H1 (cell line): ENCODE measurements around the gene PPM1L. TPM values are rescaled to one million over a fixed set of nuclear protein-coding genes. Genes with fewer than 3 reads are reported as not detected.

Source experiments
- CTCF ChIA-PET: fragments of 300-600 bp; sonication (Branson Sonifier 250); formaldehyde crosslinking; loops from one replicate; lab custom pipeline; 2021; ENCODE audit not compliant: partially characterized antibody; lab: Charles Lee
- POLR2A ChIA-PET: fragments of 300-600 bp; sonication (Branson Sonifier 250); formaldehyde crosslinking; loops from one replicate; lab custom pipeline; 2021; ENCODE audit warnings: inconsistent platforms; ENCODE audit not compliant: partially characterized antibody; lab: Charles Lee
- DNase-seq, 2 experiments: peaks; one replicate each; pipeline versions ENCODE4 v3.0.0 to v3.0.0-alpha.2; 2010 to 2022; ENCODE audit warnings: low spot score in 2 of 2, low read depth in 1 of 2, mixed read lengths in 1 of 2
- FAIRE-seq: peaks from 2 replicates; lab custom pipeline; 2011; peaks lifted over from hg19 to GRCh38; lab: Jason Lieb, UNC
- H2AFZ ChIP-seq: 2 replicates; pipeline ENCODE4 v1.8.1; 2012; ENCODE audit warnings: low read length, inconsistent platforms
- H2AK5ac ChIP-seq: 2 replicates; pipeline ENCODE4 v1.6.1; 2013; ENCODE audit warnings: low read depth, low read length
- H2BK120ac ChIP-seq: replicated peaks from 2 replicates; pipeline ENCODE3; 2013; ENCODE audit warnings: low read depth, low read length, inconsistent platforms
- H2BK12ac ChIP-seq: 2 replicates; pipeline ENCODE4 v1.6.1; 2013; ENCODE audit warnings: low read depth, low read length
- H2BK15ac ChIP-seq: 2 replicates; pipeline ENCODE4 v1.6.1; 2013; ENCODE audit warnings: low read length
- H2BK20ac ChIP-seq: 2 replicates; pipeline ENCODE4 v1.6.1; 2013; ENCODE audit warnings: low read length
- H2BK5ac ChIP-seq: 2 replicates; pipeline ENCODE4 v1.6.1; 2013; ENCODE audit warnings: low read depth, low read length
- H3K14ac ChIP-seq: 2 replicates; pipeline ENCODE4 v1.6.1; 2013; ENCODE audit warnings: inconsistent platforms; ENCODE audit not compliant: insufficient read length
- H3K18ac ChIP-seq: 2 replicates; pipeline ENCODE4 v1.6.1; 2013; ENCODE audit warnings: low read length; ENCODE audit errors: extremely low read depth
- H3K23ac ChIP-seq: 2 replicates; pipeline ENCODE4 v1.6.1; 2013; ENCODE audit warnings: inconsistent platforms; ENCODE audit not compliant: insufficient read length
- H3K23me2 ChIP-seq: 2 replicates; pipeline ENCODE4 v1.6.1; 2013; ENCODE audit warnings: low read depth, low read length
- H3K27ac ChIP-seq: 2 replicates; pipeline ENCODE4 v1.6.1; 2011; ENCODE audit warnings: low read depth, low read length, inconsistent platforms
- H3K27me3 ChIP-seq, 4 experiments: replicated peaks in 1 of 4; 1 replicate in 1 of 4; 2 replicates in 3 of 4; pipeline versions ENCODE4 v1.6.1 to v1.8.1; 2011 to 2013; ENCODE audit warnings: low read length in 3 of 4, mild to moderate bottlenecking in 3 of 4, inconsistent platforms in 2 of 4, mixed read lengths in 2 of 4, moderate library complexity in 1 of 4; ENCODE audit not compliant: control insufficient read depth in 3 of 4, insufficient read depth in 3 of 4; ENCODE audit errors: extremely low read depth in 1 of 4
- H3K36me3 ChIP-seq, 4 experiments: 2 replicates each; pipeline versions ENCODE4 v1.6.1 to v1.8.1; 2011 to 2013; ENCODE audit warnings: mild to moderate bottlenecking in 4 of 4, low read length in 3 of 4, moderate library complexity in 2 of 4, control low read depth in 1 of 4, inconsistent platforms in 1 of 4; ENCODE audit not compliant: insufficient read depth in 4 of 4, control insufficient read depth in 2 of 4
- H3K4ac ChIP-seq: replicated peaks from 2 replicates; pipeline ENCODE3; 2013; ENCODE audit warnings: low read length, low read depth, mixed read lengths, inconsistent platforms; ENCODE audit not compliant: insufficient read length
- H3K4me1 ChIP-seq, 4 experiments: replicated peaks in 1 of 4; 1 replicate in 1 of 4; 2 replicates in 3 of 4; pipeline versions ENCODE4 v1.6.1 to v1.8.1; 2011 to 2013; ENCODE audit warnings: low read length in 3 of 4, inconsistent platforms in 2 of 4, mixed read lengths in 1 of 4; ENCODE audit not compliant: insufficient read depth in 4 of 4, control insufficient read depth in 3 of 4
- H3K4me2 ChIP-seq, 2 experiments: 2 replicates each; pipeline versions ENCODE4 v1.6.1 to v1.8.1; 2011 to 2013; ENCODE audit warnings: low read depth in 2 of 2, low read length in 2 of 2, control low read depth in 1 of 2, inconsistent platforms in 1 of 2, mild to moderate bottlenecking in 1 of 2; ENCODE audit not compliant: insufficient read depth in 1 of 2
- H3K4me3 ChIP-seq, 4 experiments: fragments of 200-600, 300-600 bp in 1 of 4; sonication (generic), shearing (Covaris generic), sonication (Bioruptor Twin) in 1 of 4; 2 replicates each; pipeline versions ENCODE4 v1.5.1 to v1.8.1; 2011 to 2016; ENCODE audit warnings: low read length in 4 of 4, low read depth in 3 of 4, control low read depth in 2 of 4, inconsistent platforms in 2 of 4, mild to moderate bottlenecking in 2 of 4, mixed read lengths in 1 of 4, moderate library complexity in 1 of 4; ENCODE audit not compliant: insufficient read depth in 2 of 4; ENCODE audit errors: extremely low read depth in 1 of 4
- H3K56ac ChIP-seq: replicated peaks from 2 replicates; pipeline ENCODE3; 2013; ENCODE audit warnings: low read depth, mild to moderate bottlenecking, mixed read lengths, low read length, inconsistent platforms; ENCODE audit not compliant: insufficient read length
- H3K79me1 ChIP-seq: 2 replicates; pipeline ENCODE4 v1.6.1; 2013; ENCODE audit warnings: low read depth, low read length, control low read depth
- H3K79me2 ChIP-seq, 2 experiments: 2 replicates each; pipeline versions ENCODE4 v1.6.1 to v1.8.1; 2012 to 2013; ENCODE audit warnings: low read length in 2 of 2, mild to moderate bottlenecking in 2 of 2, inconsistent platforms in 1 of 2; ENCODE audit not compliant: insufficient read depth in 2 of 2, control insufficient read depth in 1 of 2
- H3K9ac ChIP-seq, 4 experiments: replicated peaks in 1 of 4; 1 replicate in 1 of 4; 2 replicates in 3 of 4; pipeline versions ENCODE4 v1.6.1 to v1.8.1; 2011 to 2013; ENCODE audit warnings: low read depth in 3 of 4, low read length in 3 of 4, control low read depth in 2 of 4, mild to moderate bottlenecking in 2 of 4, moderate library complexity in 2 of 4, inconsistent platforms in 1 of 4; ENCODE audit errors: extremely low read depth in 1 of 4
- H3K9me3 ChIP-seq, 2 experiments: 2 replicates each; pipeline versions ENCODE4 v1.6.1 to v1.8.1; 2012 to 2013; ENCODE audit warnings: mild to moderate bottlenecking in 2 of 2, moderate library complexity in 2 of 2, control low read depth in 1 of 2, inconsistent platforms in 1 of 2, low read depth in 1 of 2, low read length in 1 of 2, mixed read lengths in 1 of 2; ENCODE audit not compliant: insufficient read depth in 2 of 2
- H4K20me1 ChIP-seq, 2 experiments: replicated peaks in 1 of 2; 2 replicates each; pipeline versions ENCODE3 to v1.8.1; 2011 to 2013; ENCODE audit warnings: inconsistent platforms in 2 of 2, low read length in 2 of 2, mild to moderate bottlenecking in 1 of 2; ENCODE audit not compliant: insufficient read depth in 2 of 2, control insufficient read depth in 1 of 2
- H4K5ac ChIP-seq: 2 replicates; pipeline ENCODE4 v1.6.1; 2013; ENCODE audit warnings: low read length, low read depth, mixed read lengths, inconsistent platforms; ENCODE audit not compliant: insufficient read length
- H4K8ac ChIP-seq: 2 replicates; pipeline ENCODE4 v1.8.0; 2013; ENCODE audit warnings: mild to moderate bottlenecking, moderate library complexity, low read length, inconsistent platforms; ENCODE audit not compliant: insufficient read depth; ENCODE audit errors: extremely low read depth
- H4K91ac ChIP-seq: replicated peaks from 2 replicates; pipeline ENCODE3; 2013; ENCODE audit warnings: low read length, mixed read lengths, inconsistent platforms; ENCODE audit not compliant: insufficient read length
- CHD1 ChIP-seq: IDR thresholded peaks from 2 replicates; pipeline ENCODE4 v1.6.1; 2012; ENCODE audit warnings: low read depth, low read length, improper control_type of control experiment
- MAX ChIP-seq: IDR thresholded peaks from 2 replicates; pipeline ENCODE4 v1.6.1; 2012; ENCODE audit warnings: inconsistent platforms
- SP4 ChIP-seq: IDR thresholded peaks from 2 replicates; pipeline ENCODE4 v1.6.1; 2012; ENCODE audit warnings: low read length, inconsistent platforms
- SUZ12 ChIP-seq: fragments of 200-600 bp; sonication (generic); IDR thresholded peaks from 2 replicates; pipeline ENCODE4 v1.6.1; 2012; ENCODE audit warnings: mild to moderate bottlenecking, inconsistent platforms, low read length, moderate library complexity, mixed read lengths
- WGBS, 2 experiments: shearing (Covaris generic) in 1 of 2; methylation state at CpG; one replicate each; pipeline versions ENCODE4 v1.1.6 to v1.1.7; 2013 to 2015; ENCODE audit warnings: low lambda C conversion rate in 2 of 2, mixed read lengths in 2 of 2, inconsistent platforms in 1 of 2, low coverage in 1 of 2, missing lambda C conversion rate in 1 of 2; ENCODE audit not compliant: insufficient replicate concordance in 2 of 2, insufficient coverage in 1 of 2, insufficient read length in 1 of 2; ENCODE audit errors: extremely low coverage in 1 of 2, missing lambda C conversion rate in 1 of 2; 5-methylcytosine and 5-hydroxymethylcytosine counted together
- polyA plus RNA-seq, 7 experiments: library from polyadenylated mRNA; depleted of rRNA in 3 of 7; stranded (reverse) in 5 of 7; unstranded in 2 of 7; fragments of >200 nt in 5 of 7; fragments of 200-250 nt in 2 of 7; gene quantifications; 1 replicate in 5 of 7; 2 replicates in 1 of 7; 4 replicates in 1 of 7; pipeline versions ENCODE4 v1.2.1 to v1.2.3, GENCODE V29; 2011 to 2013; ENCODE audit warnings: missing spikeins in 2 of 7, mixed read lengths in 2 of 7
- total RNA-seq: library from RNA; stranded (reverse); fragmentation: NEBNext Ultra II Directional; extraction: Animal tissue kit (Norgen Biotek cat#: 25700); gene quantifications from 2 replicates; pipeline ENCODE4 v1.2.1, GENCODE V29; 2021

PPM1L gene
- total and polyA plus RNA-seq, 2 of the 8 experiments (the other 6 are each of a cell fraction or from before 2014, with no cell fraction given) = 2.8 to 18.1 TPM

GRCh38 chr3:160748231-160748630, 7.8 kb upstream of the PPM1L start:
- CTCF ChIA-PET = interaction anchor here (1.0 kb wide), 1 partner anchor 56 kb away, joined by 3 read pairs; no protein-coding TSS in a partner anchor

More at GRCh38 chr3:160748231-160748630, 7.8 kb upstream of the PPM1L start:
- FAIRE-seq (no peak), DNase-seq (no peak)
- H3K4me2 ChIP-seq = no peak overlapping the region
- no peak overlapping the region for H3K27ac ChIP-seq
- no peak overlapping the region for H2BK120ac ChIP-seq
- TF ChIP-seq SP4 = no peak
- no peak for TF ChIP-seq CHD1
- TF ChIP-seq MAX = no peak
- TF ChIP-seq SUZ12 = no peak
- H3K9ac ChIP-seq = no peak overlapping the region
- H3K14ac ChIP-seq = no peak overlapping the region
- no peak overlapping the region for H2AK5ac ChIP-seq
- no peak overlapping the region for H2AFZ ChIP-seq
- POLR2A ChIA-PET = no interaction called here
- no peak overlapping the region for H4K8ac ChIP-seq
- no peak overlapping the region for H3K56ac ChIP-seq
- H3K4ac ChIP-seq = no peak overlapping the region
- H2BK12ac ChIP-seq = no peak overlapping the region
- no peak overlapping the region for H4K91ac ChIP-seq
- H3K23ac ChIP-seq = no peak overlapping the region
- no peaks in the 10 kb centered on the region for H4K20me1 ChIP-seq
- H2BK20ac ChIP-seq = no peak overlapping the region
- H3K27me3 ChIP-seq = no peaks in the 10 kb centered on the region
- H3K79me2 ChIP-seq = no peaks in the 10 kb centered on the region
- H4K5ac ChIP-seq = no peak overlapping the region
- no peaks in the 10 kb centered on the region for H3K79me1 ChIP-seq
- H2BK15ac ChIP-seq = no peak overlapping the region
- no peaks in the 10 kb centered on the region for H3K9me3 ChIP-seq
- no peaks in the 10 kb centered on the region for H3K4me1 ChIP-seq
- H2BK5ac ChIP-seq = no peak overlapping the region
- H3K4me3 ChIP-seq = no peak overlapping the region
- H3K36me3 ChIP-seq = no peaks in the 10 kb centered on the region
- H3K23me2 ChIP-seq = no peaks in the 10 kb centered on the region
- H3K18ac ChIP-seq = no peak overlapping the region
- 91% methylated on average over 2 of the region's 2 CpGs; no CpG with 5 or more reads in 1 of the 2 experiments for WGBS, 2 experiments
